Heart right ventricle (tissue), 16 donors: ENCODE measurements around the gene NBL1. TPM values are rescaled to one million over a fixed set of nuclear protein-coding genes. Genes with fewer than 3 reads are reported as not detected.
A peak's percentile ranks its signal among the peaks of the same experiment; 100 is the strongest.

ENCODE experiments used
- ATAC-seq, 8 donors: fragments of 200-7000 bp; cut with Tn5 transposase; one replicate each; pipeline ENCODE4 v1.9.1; 2020; ENCODE audit warnings: mild to moderate bottlenecking in 8 of 8, moderate library complexity in 8 of 8, moderate number of reproducible peaks in 1 of 8
- DNase-seq, 2 donors: peaks; one replicate each; pipeline ENCODE4 v3.0.0-alpha.2; 2020
- H3K27ac ChIP-seq, 10 donors: fragments of 200-600 bp; sonication (generic) in 2 of 10; one replicate each; pipeline versions ENCODE4 v1.5.0 to v1.8.0; 2020 to 2022; ENCODE audit warnings: mild to moderate bottlenecking in 3 of 10
- H3K27me3 ChIP-seq, 7 donors: fragments of 200-600 bp; one replicate each; pipeline ENCODE4 v1.8.0; 2021 to 2022; ENCODE audit warnings: mild to moderate bottlenecking in 2 of 7
- H3K36me3 ChIP-seq, 9 donors: fragments of 200-600 bp; sonication (generic) in 1 of 9; one replicate each; pipeline versions ENCODE4 v1.5.0 to v1.8.0; 2020 to 2022; ENCODE audit warnings: mild to moderate bottlenecking in 2 of 9
- H3K4me1 ChIP-seq, 9 donors: fragments of 200-600 bp; sonication (generic) in 1 of 9; one replicate each; pipeline versions ENCODE4 v1.5.0 to v1.8.0; 2020 to 2022; ENCODE audit warnings: mild to moderate bottlenecking in 4 of 9
- H3K4me3 ChIP-seq, 10 donors: fragments of 200-600 bp; sonication (generic) in 2 of 10; one replicate each; pipeline versions ENCODE4 v1.5.0 to v1.8.0; 2020 to 2022; ENCODE audit warnings: mild to moderate bottlenecking in 7 of 10, moderate library complexity in 2 of 10
- H3K9me3 ChIP-seq, 11 donors: fragments of 200-600 bp in 10 of 11; sonication (generic) in 2 of 11; one replicate each; pipeline versions ENCODE4 v1.5.0 to v1.8.0; 2013 to 2022; ENCODE audit warnings: mild to moderate bottlenecking in 2 of 11, control low read depth in 1 of 11, moderate library complexity in 1 of 11
- WGBS, 2 donors: extraction: QIAGEN DNeasy Blood & Tissue Kit; methylation state at CpG; one replicate each; pipeline ENCODE4 v1.1.7; 2013; ENCODE audit warnings: inconsistent platforms in 1 of 2; 5-methylcytosine and 5-hydroxymethylcytosine counted together
- intact Hi-C, 10 donors: fragments of 100-400 bp; cut with DNase I; formaldehyde crosslinking; loops; one replicate each; pipeline versions ENCODE4 v1.11.1 to v1.14.2; 2022
- polyA plus RNA-seq, 2 donors: library from polyadenylated mRNA; stranded (reverse); fragments of 200-250 nt; gene quantifications; one replicate each; pipeline ENCODE4 v1.2.3, GENCODE V29; 2013
- total RNA-seq, 10 donors: library from RNA; stranded (reverse); fragmentation: NEBNext Ultra II Directional in 3 of 10; extraction: Animal tissue kit (Norgen Biotek cat#: 25700) in 3 of 10; gene quantifications; one replicate each; pipeline versions ENCODE4 v1.2.1 to v1.2.4, GENCODE V29; 2021 to 2023
- TF ChIP-seq, protein P1 (sequence below), 9 donors: fragments of 200-600 bp; sonication (generic) in 2 of 9; IDR thresholded peaks; one replicate each; pipeline versions ENCODE4 v1.5.0 to v1.8.0; 2021 to 2022; ENCODE audit warnings: antibody characterized with exemption in 9 of 9, mild to moderate bottlenecking in 5 of 9, moderate library complexity in 1 of 9
- donor health status: Arrhythmogenic right ventricular cardiomyopathy.
- donor health status: ischemic (EF 13 %, LVEDD 7.1; RV severe dilation, severe dysfunction).
- donor health status: healthy with polysubstance abuse.
- donor health status: DM: no; HTN: yes; CAD: no.
- donor health status: DM: no; HTN: no; CAD: no.
- donor health status: ischemic (EF 25% LVEDD 6.9; RV normal size, moderate dysfunction).
- donor health status: ischemic (EF 25% LVEDD 5.7; RV mildly dilated, moderate dysfunction).
- donor health status: healthy.
- donor health status: DM: yes; HTN: yes; CAD: no.
- donor health status: Ischemic cardiomyopathy.
- donor health status: ischemic (EF 35%, LVEDD 5.7; RV mildly dilated, moderate dysfunction).
- donor health status: nonischemic (EF 11% LVEDD 7.7; RV severe dilation, severe dysfunction).
- donor health status: DM: yes; HTN: yes; CAD: no.
- donor health status: PGD.
- donor health status: ischemic (EF 29% LVEDD 5.4; RV normal size, mild dysfunction).
- donor health status: nonischemic (EF 23%, LVEDD 6.1; RV moderate dilation, normal function).

The NBL1 gene
- total and polyA plus RNA-seq, 12 donors, result 18.5 to 48.7 (median 38.3) TPM

DNA sequence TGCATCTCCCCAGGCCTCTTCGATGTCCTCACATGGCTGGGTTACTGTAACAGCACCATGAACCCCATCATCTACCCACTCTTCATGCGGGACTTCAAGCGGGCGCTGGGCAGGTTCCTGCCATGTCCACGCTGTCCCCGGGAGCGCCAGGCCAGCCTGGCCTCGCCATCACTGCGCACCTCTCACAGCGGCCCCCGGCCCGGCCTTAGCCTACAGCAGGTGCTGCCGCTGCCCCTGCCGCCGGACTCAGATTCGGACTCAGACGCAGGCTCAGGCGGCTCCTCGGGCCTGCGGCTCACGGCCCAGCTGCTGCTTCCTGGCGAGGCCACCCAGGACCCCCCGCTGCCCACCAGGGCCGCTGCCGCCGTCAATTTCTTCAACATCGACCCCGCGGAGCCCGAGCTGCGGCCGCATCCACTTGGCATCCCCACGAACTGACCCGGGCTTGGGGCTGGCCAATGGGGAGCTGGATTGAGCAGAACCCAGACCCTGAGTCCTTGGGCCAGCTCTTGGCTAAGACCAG lies 34.9 kb downstream of the NBL1 start:
- 89 to 93% methylated on average over 34 of the region's 34 CpGs for WGBS, 2 donors
- peaks cover 0 to 6% (median 0%) of the 10 kb centered on the region in 9 donors for H3K36me3 ChIP-seq
- no peak overlapping the region for H3K27ac ChIP-seq
- no peaks in the 10 kb centered on the region for H3K9me3 ChIP-seq
- H3K27me3 ChIP-seq, result peaks cover 0 to 9% (median 0%) of the 10 kb centered on the region in 7 donors
- TF ChIP-seq, protein P1, sequence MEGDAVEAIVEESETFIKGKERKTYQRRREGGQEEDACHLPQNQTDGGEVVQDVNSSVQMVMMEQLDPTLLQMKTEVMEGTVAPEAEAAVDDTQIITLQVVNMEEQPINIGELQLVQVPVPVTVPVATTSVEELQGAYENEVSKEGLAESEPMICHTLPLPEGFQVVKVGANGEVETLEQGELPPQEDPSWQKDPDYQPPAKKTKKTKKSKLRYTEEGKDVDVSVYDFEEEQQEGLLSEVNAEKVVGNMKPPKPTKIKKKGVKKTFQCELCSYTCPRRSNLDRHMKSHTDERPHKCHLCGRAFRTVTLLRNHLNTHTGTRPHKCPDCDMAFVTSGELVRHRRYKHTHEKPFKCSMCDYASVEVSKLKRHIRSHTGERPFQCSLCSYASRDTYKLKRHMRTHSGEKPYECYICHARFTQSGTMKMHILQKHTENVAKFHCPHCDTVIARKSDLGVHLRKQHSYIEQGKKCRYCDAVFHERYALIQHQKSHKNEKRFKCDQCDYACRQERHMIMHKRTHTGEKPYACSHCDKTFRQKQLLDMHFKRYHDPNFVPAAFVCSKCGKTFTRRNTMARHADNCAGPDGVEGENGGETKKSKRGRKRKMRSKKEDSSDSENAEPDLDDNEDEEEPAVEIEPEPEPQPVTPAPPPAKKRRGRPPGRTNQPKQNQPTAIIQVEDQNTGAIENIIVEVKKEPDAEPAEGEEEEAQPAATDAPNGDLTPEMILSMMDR (IDR thresholded peaks at IDR 0.05), result no peak
- ATAC-seq (no peak), DNase-seq (no peak)
- H3K4me3 ChIP-seq, result no peak overlapping the region
- H3K4me1 ChIP-seq, result no peaks in the 10 kb centered on the region
- intact Hi-C loops, result no loop called here

DNA sequence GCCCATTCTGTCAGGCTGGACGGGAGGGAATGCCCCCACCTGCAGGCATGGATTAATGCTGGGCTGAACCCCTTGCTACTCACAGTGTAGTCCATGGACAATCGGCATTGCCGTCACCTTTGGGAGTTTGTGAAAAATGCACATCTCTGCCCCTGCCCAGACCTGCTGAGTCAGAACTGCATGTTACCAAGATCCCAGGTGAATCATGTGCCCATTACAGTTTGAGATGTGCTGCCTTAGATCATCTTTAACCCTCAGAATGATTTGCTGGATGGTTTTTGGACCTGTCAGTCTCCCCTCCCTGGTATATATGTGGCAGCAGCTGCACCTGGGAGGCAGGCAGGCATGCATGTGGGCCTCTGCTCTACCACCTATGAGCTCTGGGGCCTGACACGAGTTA lies 35.6 kb downstream of the NBL1 start:
- WGBS, 2 donors, result 75 to 76% methylated on average over 4 of the region's 4 CpGs
- intact Hi-C loops, result no loop called here
- DNase-seq, result no peak
- Histone ChIP-seq H3K4me1 (no peaks in the 10 kb centered on the region), H3K36me3 (peaks cover 0 to 6% (median 0%) of the 10 kb centered on the region in 9 donors), H3K27ac (no peak overlapping the region), H3K4me3 (no peak overlapping the region), H3K9me3 (no peaks in the 10 kb centered on the region), H3K27me3 (peaks cover 0 to 7% (median 0%) of the 10 kb centered on the region in 7 donors)
- no peak for ATAC-seq
- TF ChIP-seq, protein P1 (IDR thresholded peaks at IDR 0.05), result no peak

DNA sequence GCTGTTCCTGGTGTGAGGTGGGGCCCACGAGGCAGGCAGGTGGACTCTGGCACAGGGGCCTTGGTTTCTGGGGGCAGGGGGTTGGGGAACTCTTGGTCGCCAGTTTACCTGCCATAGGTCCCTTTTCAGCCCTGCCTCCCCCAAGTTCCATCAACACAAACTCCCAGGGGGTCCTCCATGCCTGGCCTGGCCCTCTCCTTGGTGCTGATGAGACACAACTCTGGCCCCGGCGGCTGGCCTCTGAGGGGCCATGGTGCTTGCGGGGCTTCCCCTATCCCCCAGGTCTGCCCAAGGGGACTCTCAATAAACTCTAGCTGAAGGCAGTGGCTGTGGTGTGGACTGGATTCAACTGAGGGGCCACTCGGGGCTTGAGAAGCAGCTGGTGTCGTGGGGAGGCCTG lies 36.5 kb downstream of the NBL1 start:
- TF ChIP-seq, protein P1 (IDR thresholded peaks at IDR 0.05), result no peak
- H3K4me3 ChIP-seq, result no peak overlapping the region
- no peak overlapping the region for H3K27ac ChIP-seq
- H3K4me1 ChIP-seq, result no peaks in the 10 kb centered on the region
- peaks cover 0 to 7% (median 0%) of the 10 kb centered on the region in 7 donors for H3K27me3 ChIP-seq
- intact Hi-C loops, result no loop called here
- DNase-seq, result no peak
- H3K36me3 ChIP-seq, result peaks cover 0 to 6% (median 0%) of the 10 kb centered on the region in 9 donors
- 74 to 75% methylated on average over 7 of the region's 7 CpGs for WGBS, 2 donors
- H3K9me3 ChIP-seq, result no peaks in the 10 kb centered on the region
- no peak for ATAC-seq

DNA sequence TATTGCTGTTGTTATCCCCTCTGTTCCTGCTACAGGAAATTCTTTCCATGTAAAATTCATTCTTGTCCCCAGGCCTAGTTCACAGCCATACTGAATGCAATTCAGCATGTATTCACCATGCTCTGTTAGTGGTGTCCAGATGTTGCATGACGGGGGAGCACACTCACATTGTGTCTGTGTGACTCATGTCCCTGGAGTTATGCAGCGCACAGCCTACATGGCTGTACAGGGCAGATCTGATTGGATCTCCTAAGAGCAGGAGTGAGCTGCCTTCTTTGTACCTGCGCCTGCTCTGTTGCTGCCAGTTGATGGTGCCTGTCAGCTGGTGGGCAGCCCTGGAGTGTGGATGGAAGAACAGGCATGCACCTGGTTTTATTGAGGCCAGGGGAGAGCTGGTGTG lies 38.1 kb downstream of the NBL1 start:
- TF ChIP-seq, protein P1 (IDR thresholded peaks at IDR 0.05), result no peak
- Histone ChIP-seq H3K4me1 (no peaks in the 10 kb centered on the region), H3K27me3 (no peaks in the 10 kb centered on the region), H3K4me3 (no peak overlapping the region), H3K27ac (no peak overlapping the region), H3K36me3 (peaks cover 0 to 8% (median 0%) of the 10 kb centered on the region in 9 donors), H3K9me3 (peaks cover 0 to 1% (median 0%) of the 10 kb centered on the region in 11 donors)
- WGBS, 2 donors, result 87 to 88% methylated on average over 3 of the region's 3 CpGs
- DNase-seq, result no peak
- intact Hi-C loops, result no loop called here
- ATAC-seq, result peak in 2 of 8 donors; percentile 12 to 50
